GM18867 (cell line): ENCODE results near the gene NEO1.

Experiments
- ATAC-seq: cut with Tn5 transposase; IDR thresholded peaks from one replicate; pipeline ENCODE4 v1.9.1; 2021; ENCODE audit warnings: mild to moderate bottlenecking, moderate library complexity; ENCODE audit not compliant: unreplicated experiment

The NEO1 gene

GRCh38 chr15:73246898-73247297 lies 194.6 kb downstream of the NEO1 start:
- no peak for ATAC-seq

GRCh38 chr15:73247331-73247730 lies 195.1 kb downstream of the NEO1 start:
- ATAC-seq, result no peak

- no peak for ATAC-seq
These were observed 197.2 kb downstream of the NEO1 start for GRCh38 chr15:73249499-73249898.

- ATAC-seq, result no peak
These were observed 202.3 kb downstream of the NEO1 start for GRCh38 chr15:73254598-73254997.

GRCh38 chr15:73258271-73259108 lies 206.2 kb downstream of the NEO1 start:
- ATAC-seq, result no peak

- ATAC-seq, result no peak
These were observed 212.6 kb downstream of the NEO1 start for GRCh38 chr15:73264881-73265280.

GRCh38 chr15:73265536-73266153 lies 213.4 kb downstream of the NEO1 start:
- peak; percentile 57 for ATAC-seq

GRCh38 chr15:73268457-73268856 lies 216.2 kb downstream of the NEO1 start:
- no peak for ATAC-seq

- no peak for ATAC-seq
These were observed 218.3 kb downstream of the NEO1 start for GRCh38 chr15:73270366-73271097.

GRCh38 chr15:73273181-73274002 lies 221.1 kb downstream of the NEO1 start:
- no peak for ATAC-seq

GRCh38 chr15:73275862-73276261 lies 223.6 kb downstream of the NEO1 start:
- no peak for ATAC-seq

GRCh38 chr15:73282567-73283365 lies 230.5 kb downstream of the NEO1 start:
- ATAC-seq, result no peak

- ATAC-seq, result no peak
These were observed 231.2 kb downstream of the NEO1 start for GRCh38 chr15:73283366-73283962.

- ATAC-seq, result no peak
These were observed 231.9 kb downstream of the NEO1 start for GRCh38 chr15:73284090-73284716.

GRCh38 chr15:73286311-73286710 lies 234.0 kb downstream of the NEO1 start:
- no peak for ATAC-seq

- ATAC-seq, result no peak
These were observed 234.8 kb downstream of the NEO1 start for GRCh38 chr15:73287019-73287418.

GRCh38 chr15:73291441-73291840 lies 239.2 kb downstream of the NEO1 start:
- ATAC-seq, result no peak

GRCh38 chr15:73293773-73294172 lies 241.5 kb downstream of the NEO1 start:
- ATAC-seq, result no peak

GRCh38 chr15:73295630-73296286 lies 243.5 kb downstream of the NEO1 start:
- no peak for ATAC-seq
